HCT116 (cell line): ENCODE results near the gene USPL1. TPM values are rescaled to one million over a fixed set of nuclear protein-coding genes. Genes with fewer than 3 reads are reported as not detected.

ENCODE experiments used
- ATAC-seq: fragments of 200-7000 bp; cut with Tn5 transposase; 2 replicates; pipeline ENCODE4 v1.9.1; 2020; ENCODE audit warnings: mild to moderate bottlenecking, moderate library complexity
- BruUV-seq: library from RNA; stranded (reverse); fragments of 400-500 nt; replicated peaks from 2 replicates; lab custom pipeline; 2021; lab: Mats Ljungman, UMichigan
- CTCF ChIA-PET: fragments of 300-600 bp; sonication (Branson Sonifier 250); formaldehyde crosslinking; loops from one replicate; lab custom pipeline; 2021; ENCODE audit warnings: antibody characterized with exemption; lab: Charles Lee
- POLR2A ChIA-PET: fragments of 300-600, 350-600 bp; sonication (Branson Sonifier 250); formaldehyde crosslinking; loops from one replicate; lab custom pipeline; 2021; ENCODE audit warnings: antibody characterized with exemption; lab: Charles Lee
- RAD21 ChIA-PET, 2 experiments: fragments of 300-600 bp; sonication (Branson Sonifier 250); formaldehyde crosslinking; loops; one replicate each; lab custom pipeline; 2023; ENCODE audit warnings: low total read pairs in 2 of 2; ENCODE audit not compliant: uncharacterized antibody in 2 of 2, unreplicated experiment in 2 of 2, low non-redundant PET in 1 of 2; lab: Charles Lee
- DNase-seq: peaks from one replicate; pipeline ENCODE4 v3.0.0-alpha.2; 2010; ENCODE audit warnings: low read depth, low spot score
- H2AFZ ChIP-seq: fragments of 200-600 bp; shearing (Covaris generic), sonication (generic); 2 replicates; pipeline ENCODE4 v1.6.1; 2017; ENCODE audit warnings: low read depth, mixed run types, mixed read lengths, antibody characterized with exemption, low read length; ENCODE audit not compliant: poor library complexity, severe bottlenecking
- H3K27ac ChIP-seq: 2 replicates; pipeline ENCODE4 v1.5.1; 2012; ENCODE audit warnings: low read depth, low read length
- H3K27me3 ChIP-seq: fragments of 200-600 bp; sonication (generic); 2 replicates; pipeline ENCODE4 v1.6.1; 2016; ENCODE audit warnings: mixed run types, low read length, mixed read lengths; ENCODE audit not compliant: insufficient read depth
- H3K36me3 ChIP-seq, 2 experiments: fragments of 200-500 bp in 1 of 2; fragments of 200-600 bp in 1 of 2; sonication (Bioruptor generic) in 1 of 2; sonication (generic) in 1 of 2; 2 replicates each; pipeline versions ENCODE4 v1.5.1 to v1.6.1; 2014 to 2016; ENCODE audit warnings: low read length in 2 of 2, inconsistent platforms in 1 of 2, mixed read lengths in 1 of 2, mixed run types in 1 of 2; ENCODE audit not compliant: insufficient read depth in 2 of 2, control insufficient read depth in 1 of 2
- H3K4me1 ChIP-seq, 2 experiments: fragments of 200-600 bp in 1 of 2; sonication (generic) in 1 of 2; 2 replicates each; pipeline versions ENCODE4 v1.5.1 to v1.6.1; 2012 to 2017; ENCODE audit warnings: low read length in 2 of 2, inconsistent platforms in 1 of 2, mild to moderate bottlenecking in 1 of 2, mixed read lengths in 1 of 2, mixed run types in 1 of 2, moderate library complexity in 1 of 2; ENCODE audit not compliant: insufficient read depth in 2 of 2, control insufficient read depth in 1 of 2
- H3K4me2 ChIP-seq: fragments of 200-600 bp; sonication (generic); 2 replicates; pipeline ENCODE4 v1.6.1; 2017; ENCODE audit warnings: mixed run types, low read length, mixed read lengths
- H3K4me3 ChIP-seq, 2 experiments: fragments of 200-600 bp in 1 of 2; sonication (generic) in 1 of 2; replicated peaks in 1 of 2; 2 replicates each; pipeline ENCODE4 v1.5.1; 2011 to 2016; ENCODE audit warnings: low read length in 2 of 2, control low read depth in 1 of 2, low read depth in 1 of 2, mild to moderate bottlenecking in 1 of 2, mixed read lengths in 1 of 2, mixed run types in 1 of 2
- H3K79me2 ChIP-seq: fragments of 200-600 bp; sonication (generic); 2 replicates; pipeline ENCODE4 v1.6.1; 2017; ENCODE audit warnings: mild to moderate bottlenecking, mixed run types, low read length, moderate library complexity, mixed read lengths; ENCODE audit not compliant: insufficient read depth
- H3K9ac ChIP-seq: fragments of 200-600 bp; sonication (generic); 2 replicates; pipeline ENCODE4 v1.6.1; 2016; ENCODE audit warnings: low read length, mixed read lengths
- H3K9me2 ChIP-seq: fragments of 200-600 bp; sonication (generic), shearing (Covaris generic); 2 replicates; pipeline ENCODE4 v1.6.1; 2017; ENCODE audit warnings: mixed run types, mild to moderate bottlenecking, moderate library complexity; ENCODE audit not compliant: insufficient read depth
- H3K9me3 ChIP-seq, 2 experiments: fragments of 200-500 bp in 1 of 2; fragments of 200-600 bp in 1 of 2; sonication (Bioruptor generic) in 1 of 2; sonication (generic) in 1 of 2; 2 replicates each; pipeline ENCODE4 v1.6.1; 2014 to 2017; ENCODE audit warnings: low read length in 2 of 2, mixed read lengths in 2 of 2, inconsistent platforms in 1 of 2, low read depth in 1 of 2, mild to moderate bottlenecking in 1 of 2, mixed run types in 1 of 2, moderate library complexity in 1 of 2; ENCODE audit not compliant: control insufficient read depth in 1 of 2, insufficient read depth in 1 of 2
- H4K20me1 ChIP-seq: fragments of 200-600 bp; sonication (generic), shearing (Covaris generic); 2 replicates; pipeline ENCODE4 v1.6.1; 2017; ENCODE audit warnings: mixed run types, mild to moderate bottlenecking, moderate library complexity; ENCODE audit not compliant: insufficient read depth
- EGR1 ChIP-seq: IDR thresholded peaks from 2 replicates; pipeline ENCODE4 v1.6.1; 2012; ENCODE audit warnings: low read depth
- EZH2 ChIP-seq: fragments of 200-600 bp; sonication (generic); IDR thresholded peaks from 2 replicates; pipeline ENCODE4 v1.6.1; 2017; ENCODE audit warnings: antibody characterized with exemption, mixed run types
- EZH2phosphoT487 ChIP-seq: fragments of 200-600 bp; IDR thresholded peaks from 2 replicates; pipeline ENCODE4 v1.6.1; 2018; ENCODE audit warnings: antibody characterized with exemption, borderline replicate concordance
- FOSL1 ChIP-seq: IDR thresholded peaks from 2 replicates; pipeline ENCODE4 v1.6.1; 2012; ENCODE audit warnings: low read depth
- RAD21 ChIP-seq: IDR thresholded peaks from 2 replicates; pipeline ENCODE4 v1.6.1; 2012; ENCODE audit warnings: low read depth, mild to moderate bottlenecking
- REST ChIP-seq: IDR thresholded peaks from 2 replicates; pipeline ENCODE4 v1.6.1; 2012; ENCODE audit warnings: low read depth
- SIN3A ChIP-seq: IDR thresholded peaks from 2 replicates; pipeline ENCODE4 v1.6.1; 2012; ENCODE audit warnings: low read depth
- SP1 ChIP-seq: IDR thresholded peaks from 2 replicates; pipeline ENCODE4 v1.6.1; 2012; ENCODE audit warnings: low read depth
- SRF ChIP-seq: IDR thresholded peaks from 2 replicates; pipeline ENCODE4 v1.6.1; 2012; ENCODE audit warnings: low read depth
- ZNF274 ChIP-seq: fragments of 200-500 bp; sonication (Bioruptor generic); IDR thresholded peaks from 2 replicates; pipeline ENCODE4 v1.6.1; 2014; ENCODE audit warnings: mild to moderate bottlenecking, low read depth, low read length, inconsistent platforms
- intact Hi-C: fragments of 100-400 bp; cut with micrococcal nuclease; formaldehyde crosslinking; loops from 2 replicates; pipeline ENCODE4 v1.10.0; 2022
- total RNA-seq: library from RNA; stranded (reverse); gene quantifications from one replicate; pipeline ENCODE4 v1.2.1, GENCODE V29; 2021; ENCODE audit not compliant: unreplicated experiment
- TF ChIP-seq, protein P1 (sequence below): IDR thresholded peaks from 2 replicates; pipeline ENCODE4 v1.6.1; 2012

Gene USPL1
- total RNA-seq, 1 experiment from 2014 or later = 19.7 TPM

GRCh38 chr13:30647420-30647819 is 29.7 kb downstream of the USPL1 start:
- ChIA-PET CTCF (no interaction called here), POLR2A (no interaction called here), RAD21 (no interaction called here)
- DNase-seq (no peak), ATAC-seq (no peak)
- intact Hi-C loops = no loop called here
- peaks cover 38 to 43% of the 10 kb centered on the region in 2 experiments for H3K36me3 ChIP-seq
- no peak overlapping the region for H3K27ac ChIP-seq
- H3K9ac ChIP-seq = no peak overlapping the region
- no peak overlapping the region for H3K4me2 ChIP-seq
- H3K4me3 ChIP-seq = no peak overlapping the region
- H3K9me3 ChIP-seq = no peaks in the 10 kb centered on the region
- H3K27me3 ChIP-seq = no peaks in the 10 kb centered on the region
- TF ChIP-seq EZH2 = no peak
- H3K9me2 ChIP-seq = no peaks in the 10 kb centered on the region
- no TSS peak for BruUV-seq
- H3K79me2 ChIP-seq = peaks cover 79% of the 10 kb centered on the region
- no peak overlapping the region for H2AFZ ChIP-seq
- H4K20me1 ChIP-seq = peaks cover 19% of the 10 kb centered on the region; the same call in 1 of the 2 replicates
- H3K4me1 ChIP-seq = no peaks in the 10 kb centered on the region

- no peaks in the 10 kb centered on the region for H3K9me2 ChIP-seq
- peaks cover 79% of the 10 kb centered on the region for H3K79me2 ChIP-seq
- no peak overlapping the region for H2AFZ ChIP-seq
- ATAC-seq = no peak
- no peak overlapping the region for H3K4me3 ChIP-seq
- peaks cover 19% of the 10 kb centered on the region; the same call in 1 of the 2 replicates for H4K20me1 ChIP-seq
- no peak for DNase-seq
- no peaks in the 10 kb centered on the region for H3K9me3 ChIP-seq
- ChIA-PET CTCF (no interaction called here), RAD21 (no interaction called here), POLR2A (no interaction called here)
- H3K27me3 ChIP-seq = no peaks in the 10 kb centered on the region
- H3K4me1 ChIP-seq = no peaks in the 10 kb centered on the region
- H3K9ac ChIP-seq = no peak overlapping the region
- H3K36me3 ChIP-seq = peaks cover 33 to 41% of the 10 kb centered on the region in 2 experiments
- H3K4me2 ChIP-seq = no peak overlapping the region
- intact Hi-C loops = no loop called here
- no TSS peak for BruUV-seq
- no peak for TF ChIP-seq REST
- TF ChIP-seq RAD21 = no peak
- TF ChIP-seq, protein P1, sequence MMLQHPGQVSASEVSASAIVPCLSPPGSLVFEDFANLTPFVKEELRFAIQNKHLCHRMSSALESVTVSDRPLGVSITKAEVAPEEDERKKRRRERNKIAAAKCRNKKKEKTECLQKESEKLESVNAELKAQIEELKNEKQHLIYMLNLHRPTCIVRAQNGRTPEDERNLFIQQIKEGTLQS = no peak
- no peak for TF ChIP-seq FOSL1
- no peak for TF ChIP-seq SRF
- no peak for TF ChIP-seq ZNF274
- no peak for TF ChIP-seq EGR1
- TF ChIP-seq EZH2 = no peak
- TF ChIP-seq EZH2phosphoT487 = no peak
- no peak for TF ChIP-seq SP1
- TF ChIP-seq SIN3A = no peak
- no peak overlapping the region for H3K27ac ChIP-seq
Measured at GRCh38 chr13:30647824-30648521, 30.3 kb downstream of the USPL1 start.
